ENCODE measurements around the gene C16orf46.

The C16orf46 gene

DNA sequence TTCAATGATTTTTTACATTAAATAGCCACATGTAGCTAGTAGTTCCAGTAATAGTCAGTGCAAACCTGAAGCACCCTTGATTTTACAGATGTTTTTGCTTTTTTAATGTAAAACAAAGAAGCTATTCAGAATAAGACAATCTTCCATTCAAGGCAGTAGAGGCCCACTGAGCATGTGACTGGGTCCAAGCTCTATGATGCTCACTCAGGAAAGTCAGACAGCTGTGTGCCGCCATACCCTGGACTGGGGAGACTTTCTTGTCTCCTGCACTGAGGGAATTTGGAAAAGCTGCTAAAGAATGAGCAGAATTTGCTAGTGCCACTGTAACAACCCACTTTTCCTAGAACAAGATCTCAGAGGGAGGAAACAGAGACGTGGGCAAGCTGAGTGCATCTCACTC is 58.5 kb downstream of the C16orf46 start:
- peak in 42 of 56 donors; percentile 8 to 83 (median 44) for DNase-seq

- DNase-seq, result no peak
These were observed 62.4 kb downstream of the C16orf46 start for GRCh38 chr16:81014672-81015071.

GRCh38 chr16:81012974-81013373 is 64.1 kb downstream of the C16orf46 start:
- DNase-seq, result no peak

All from amygdala (tissue), 56 donors.